ENCODE measurements around the gene RNF111.
"Not testable (repeated sequence)": the region's sequence is repeated elsewhere in the genome, so short reads cannot be mapped to it uniquely, and the experiment has no call there.

The RNF111 gene

DNA sequence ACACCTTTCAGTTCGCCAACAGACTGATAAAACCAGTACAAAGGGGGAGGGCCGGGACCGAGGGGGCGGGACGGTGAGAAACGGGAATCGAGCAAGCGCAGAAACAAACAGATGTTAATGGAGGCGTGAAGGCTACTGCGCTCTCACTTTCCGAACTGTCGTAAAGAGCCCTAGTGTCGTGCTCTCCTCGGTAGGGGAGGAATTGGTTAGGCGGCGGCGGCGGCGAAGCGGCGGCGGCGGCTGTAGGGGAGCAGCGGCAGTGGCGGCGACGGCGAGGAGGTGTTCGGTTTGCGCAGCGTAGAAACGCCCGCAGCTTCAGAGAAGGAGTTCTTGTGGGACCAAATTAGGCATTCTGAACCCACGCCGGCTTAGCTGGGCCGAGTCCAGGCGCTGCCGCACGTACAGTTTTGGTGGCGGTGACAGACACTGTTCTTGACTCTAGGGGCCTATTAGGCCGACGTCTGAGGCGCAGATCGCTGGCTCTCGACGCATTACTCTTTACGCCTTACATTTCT, at the start of gene RNF111:
RNF111 (plus strand) TSS at position 173 of the 515 bp plus-strand sequence. CDS start 43,160 bp downstream, outside the sequence.
- peak; percentile 96 for DNase-seq

DNA sequence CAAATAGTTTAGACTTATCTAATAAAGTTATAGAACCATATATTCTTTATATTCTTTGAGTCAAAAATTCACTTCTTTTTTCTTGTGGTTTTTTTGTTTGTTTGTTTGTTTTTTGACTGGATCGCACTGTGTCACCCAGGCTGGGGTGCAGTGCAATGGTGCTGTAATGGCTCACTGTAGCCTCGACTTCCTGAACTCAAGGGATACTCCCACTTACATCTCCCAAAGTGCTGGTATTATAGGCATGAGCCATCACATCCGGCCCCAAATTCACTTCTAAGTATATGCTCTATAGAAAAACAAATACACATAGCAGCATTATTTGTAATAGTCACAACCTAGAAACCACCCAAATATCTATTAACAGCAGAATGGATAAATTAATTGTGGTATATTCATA, 40.3 kb upstream of the RNF111 start:
- no peak for DNase-seq

- DNase-seq, result no peak
These were observed 36.0 kb upstream of the RNF111 start for GRCh38 chr15:58951388-58952007.

DNA sequence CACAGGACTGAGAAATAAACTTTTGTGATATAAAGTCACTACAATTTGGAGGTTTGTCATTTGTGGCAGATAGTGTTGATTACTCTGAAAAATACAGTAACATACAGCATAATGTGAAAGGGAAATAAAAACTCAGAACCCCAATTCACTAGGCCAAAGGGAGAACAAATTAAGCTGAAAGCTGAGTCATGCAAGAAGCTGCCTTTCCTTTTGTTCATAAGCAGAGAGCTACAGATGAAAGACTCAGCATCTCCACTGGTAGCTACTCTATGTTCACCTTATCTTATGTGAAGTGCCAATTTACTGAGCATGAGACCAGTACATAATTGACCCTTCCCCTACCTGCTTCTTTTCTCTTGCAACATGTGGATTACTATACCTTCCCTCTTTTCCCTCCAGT, 34.7 kb upstream of the RNF111 start:
- no peak for DNase-seq

DNA sequence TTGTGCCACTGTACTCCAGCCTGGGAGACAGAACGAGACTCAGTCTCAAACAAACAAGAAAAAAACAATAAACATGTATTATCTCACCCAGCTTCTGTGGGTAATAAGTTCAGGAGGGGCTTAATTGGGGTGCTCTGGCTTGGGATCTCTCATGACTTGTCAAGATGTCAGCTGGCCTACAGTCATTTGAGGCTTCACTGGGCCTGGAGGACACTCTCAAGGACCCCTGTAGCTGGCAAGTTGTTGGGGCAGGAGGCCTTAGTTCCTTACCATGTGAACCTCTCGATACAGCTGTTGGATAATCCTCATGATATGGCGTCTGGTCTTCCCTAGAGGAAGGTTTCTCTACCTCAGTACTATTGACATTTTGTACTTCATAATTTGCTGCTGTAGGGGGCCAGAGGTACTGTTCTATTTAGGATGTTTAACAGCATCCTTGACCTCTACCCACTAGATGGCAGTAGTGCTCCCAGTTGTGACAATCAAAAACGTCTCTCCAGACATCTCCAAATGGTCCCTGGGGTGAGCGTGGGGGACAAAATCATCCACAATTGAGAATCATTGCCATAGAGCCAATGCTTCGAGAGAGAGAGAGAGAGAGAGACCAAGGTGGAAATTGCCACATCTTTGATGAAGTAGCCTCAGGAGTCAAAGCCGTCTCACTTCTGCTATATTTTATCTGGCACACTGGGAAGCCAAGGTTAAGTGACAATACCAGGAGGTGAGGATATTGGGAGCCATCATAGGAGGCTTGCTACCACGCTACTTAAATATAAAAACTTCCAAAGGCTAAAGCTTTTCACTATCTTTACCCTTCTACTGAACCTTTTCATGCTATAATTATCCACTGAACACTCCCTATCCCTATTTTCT, 30.1 kb upstream of the RNF111 start:
- peak; percentile 69 for DNase-seq

DNA sequence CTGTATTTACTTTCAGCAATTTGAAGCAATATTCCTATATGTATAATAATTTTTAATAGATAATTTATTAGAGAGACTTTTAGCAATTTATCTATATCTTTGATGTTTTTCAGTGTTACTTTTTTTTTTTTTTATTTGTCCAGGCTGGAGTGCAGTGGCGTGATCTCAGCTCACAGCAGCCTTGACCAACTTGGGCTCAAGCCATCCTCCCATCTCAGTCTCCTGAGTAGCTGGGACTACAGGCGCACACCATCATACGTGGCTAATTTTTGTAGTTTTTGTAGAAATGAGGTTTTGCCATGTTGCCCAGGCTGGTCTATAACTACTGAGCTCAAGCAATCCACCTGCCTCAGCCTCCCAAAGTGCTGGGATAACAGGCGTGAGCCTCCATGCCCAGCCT, 28.7 kb upstream of the RNF111 start:
- DNase-seq, result no peak

GRCh38 chr15:58962136-58962535, 25.3 kb upstream of the RNF111 start:
- no peak for DNase-seq

- no peak for DNase-seq
These were observed 24.5 kb upstream of the RNF111 start for GRCh38 chr15:58962662-58963565.

DNA sequence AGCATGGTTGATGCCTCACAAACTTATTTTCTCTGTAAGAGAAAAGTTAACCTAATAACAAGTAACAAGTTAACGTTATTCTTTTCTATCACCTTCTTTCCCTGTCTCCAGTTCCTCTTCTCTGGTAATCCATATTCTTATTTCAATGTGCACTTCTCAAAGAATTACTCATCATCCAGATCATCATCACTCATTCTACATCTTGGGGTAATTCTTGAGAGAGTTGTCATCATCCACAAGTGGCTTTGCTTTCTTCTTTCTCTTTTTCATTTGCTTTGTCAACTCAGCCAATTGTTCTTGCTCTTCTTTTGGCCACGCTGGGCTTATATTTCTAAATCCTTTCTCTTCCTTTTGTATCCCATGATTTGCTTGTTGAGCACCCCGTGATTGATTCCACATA, 20.8 kb upstream of the RNF111 start:
- DNase-seq, result no peak

GRCh38 chr15:58967479-58967878, 20.0 kb upstream of the RNF111 start:
- no peak for DNase-seq

DNA sequence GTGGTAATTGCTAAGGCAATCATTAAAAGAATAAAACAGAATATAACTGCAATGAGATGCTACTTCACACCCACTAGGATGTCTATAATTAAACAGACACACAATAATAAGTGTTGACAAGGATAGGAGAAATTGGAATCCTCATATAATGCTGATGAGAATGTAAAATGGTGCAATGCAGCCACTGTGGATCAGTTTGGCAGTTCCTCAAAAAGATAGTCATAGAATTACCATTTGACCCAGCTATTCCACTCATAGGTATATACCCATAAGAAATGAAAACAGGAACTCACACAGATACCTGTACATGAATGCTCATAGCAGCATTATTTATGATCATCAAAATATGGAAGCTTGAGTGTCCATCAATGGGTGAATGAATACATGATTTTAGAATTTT, 9.6 kb upstream of the RNF111 start:
- no peak for DNase-seq

- DNase-seq, result peak; percentile 11
These were observed 7.0 kb upstream of the RNF111 start for GRCh38 chr15:58980351-58980939.

GRCh38 chr15:58981808-58982475, 5.5 kb upstream of the RNF111 start:
- no peak for DNase-seq

DNA sequence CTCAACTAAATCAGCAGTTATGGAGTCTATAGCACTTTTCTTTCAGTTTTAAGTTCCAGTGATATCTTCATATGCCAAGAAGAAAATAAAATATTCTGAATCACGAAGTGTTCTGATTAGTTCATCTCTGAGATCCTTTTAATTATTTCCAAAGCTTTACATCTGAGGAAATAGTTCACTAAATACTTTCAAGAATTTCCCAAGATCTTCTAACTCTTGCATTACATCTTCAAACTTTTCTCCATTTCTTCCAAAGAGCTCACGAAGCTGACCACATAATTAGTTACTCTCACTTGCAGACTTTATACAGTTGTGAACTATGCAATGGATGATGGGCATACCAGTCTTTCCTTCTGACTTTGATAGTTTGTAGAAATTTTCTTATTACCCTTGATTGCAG, 4.2 kb upstream of the RNF111 start:
- DNase-seq, result no peak

- DNase-seq, result no peak
These were observed 2.0 kb upstream of the RNF111 start for GRCh38 chr15:58985443-58985842.

- DNase-seq, result no peak
These were observed 427 bp upstream of the RNF111 start for GRCh38 chr15:58987036-58987435.

- DNase-seq, result peak; percentile 16
These were observed 733 bp downstream of the RNF111 start for GRCh38 chr15:58988006-58988785.

- no peak for DNase-seq
These were observed 4.7 kb downstream of the RNF111 start for GRCh38 chr15:58992181-58992580.

GRCh38 chr15:58994906-58995453, 7.5 kb downstream of the RNF111 start:
- no peak for DNase-seq

GRCh38 chr15:58999694-59000093, 12.2 kb downstream of the RNF111 start:
- no peak for DNase-seq

DNA sequence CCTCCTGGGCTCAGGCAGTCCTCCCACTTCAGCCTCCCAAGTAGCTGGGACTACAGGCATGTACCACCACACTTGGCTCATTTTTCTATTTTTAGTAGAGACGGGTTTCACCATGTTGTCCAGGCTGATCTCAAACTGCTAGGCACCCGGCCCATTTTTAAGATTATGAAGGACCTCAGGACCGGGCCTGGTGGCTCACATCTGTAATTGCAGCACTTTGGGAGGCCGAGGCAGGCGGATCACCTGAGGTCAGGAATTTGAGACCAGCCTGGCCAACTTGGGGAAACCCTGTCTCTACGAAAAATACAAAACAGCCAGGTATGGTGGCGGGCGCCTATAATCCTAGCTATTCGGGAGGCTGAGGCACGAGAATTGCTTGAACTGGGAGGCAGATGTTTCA, 12.8 kb downstream of the RNF111 start:
- not testable (repeated sequence) for DNase-seq

Measured in NCI-H524 treated with DMSO at 0.1 percent for 48 hours (cell line).